ENCODE data around the gene BTBD9.

GRCh38 chr6:38508286-38508685 lies 131.4 kb downstream of the BTBD9 start:
- TF ChIP-seq CTCF (IDR thresholded peaks at IDR 0.05) = no peak
- TF ChIP-seq POLR2A (IDR thresholded peaks at IDR 0.05) = no peak
